NCI-H2081 treated with DMSO at 0.1 percent for 48 hours (cell line): Measurements from ENCODE around the gene SMIM23.
"Not testable (repeated sequence)": the region's sequence is repeated elsewhere in the genome, so short reads cannot be mapped to it uniquely, and the experiment has no call there.

Source experiments
- DNase-seq: peaks from one replicate; lab custom pipeline; 2025; lab: John Stamatoyannopoulos, UW

Gene SMIM23

DNA sequence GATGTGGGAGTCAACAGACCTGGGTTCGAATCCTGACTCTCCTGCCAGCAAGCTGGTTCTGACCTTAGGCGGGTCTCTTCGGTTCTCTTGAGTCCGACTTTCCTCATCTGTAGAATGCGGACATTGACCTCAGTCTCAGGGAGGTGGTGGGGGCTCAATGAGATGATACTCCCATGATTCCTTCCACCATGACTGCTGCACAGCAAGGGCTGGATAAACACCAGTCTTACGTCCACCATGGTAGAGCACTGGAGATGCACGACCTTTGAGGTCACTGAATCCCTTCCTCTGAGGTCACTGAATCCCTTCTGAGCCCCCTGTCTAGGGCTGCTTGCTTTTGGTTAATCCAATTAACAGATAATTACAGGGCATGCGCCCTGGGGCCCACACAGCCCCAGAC is 12.5 kb upstream of the SMIM23 start:
- no peak for DNase-seq

DNA sequence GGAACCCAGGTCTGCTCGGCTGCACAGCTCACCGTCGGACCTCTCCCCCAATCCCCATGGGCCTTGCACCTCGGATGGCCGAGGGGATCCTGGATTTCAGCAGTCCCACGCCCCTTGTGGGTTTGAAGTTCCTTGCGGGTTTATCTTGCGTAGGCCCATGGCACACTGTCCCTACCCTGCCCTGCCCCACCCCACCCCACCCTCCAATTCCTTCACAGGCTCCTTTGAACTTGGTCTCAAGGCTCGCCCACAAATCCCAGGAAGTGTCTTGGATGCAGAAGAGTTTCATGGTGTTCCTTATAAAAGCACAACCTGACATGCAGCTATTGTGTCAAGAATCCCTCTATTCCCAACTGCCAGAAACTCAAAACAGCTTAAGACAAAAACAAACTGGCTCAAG is 11.2 kb upstream of the SMIM23 start:
- DNase-seq = no peak

DNA sequence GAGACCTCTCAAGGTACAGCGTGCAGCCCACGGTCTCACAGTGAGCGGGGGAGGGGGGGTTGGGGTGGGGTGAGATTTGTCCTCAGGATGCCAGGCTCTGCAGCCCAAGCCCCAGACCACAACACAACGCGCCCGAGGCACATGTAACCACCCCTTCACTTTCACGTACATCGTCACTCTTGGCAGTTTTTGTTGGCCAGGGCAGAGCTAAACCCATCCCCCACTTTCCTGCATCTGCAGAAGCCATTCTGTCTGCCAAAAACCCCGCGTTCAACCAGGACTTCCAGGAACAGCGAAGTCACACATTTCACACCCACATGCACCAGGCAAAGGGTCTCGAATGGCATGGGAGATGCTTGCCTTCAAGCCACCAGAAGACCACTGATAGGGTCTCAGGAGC is 9.4 kb upstream of the SMIM23 start:
- no peak for DNase-seq

DNA sequence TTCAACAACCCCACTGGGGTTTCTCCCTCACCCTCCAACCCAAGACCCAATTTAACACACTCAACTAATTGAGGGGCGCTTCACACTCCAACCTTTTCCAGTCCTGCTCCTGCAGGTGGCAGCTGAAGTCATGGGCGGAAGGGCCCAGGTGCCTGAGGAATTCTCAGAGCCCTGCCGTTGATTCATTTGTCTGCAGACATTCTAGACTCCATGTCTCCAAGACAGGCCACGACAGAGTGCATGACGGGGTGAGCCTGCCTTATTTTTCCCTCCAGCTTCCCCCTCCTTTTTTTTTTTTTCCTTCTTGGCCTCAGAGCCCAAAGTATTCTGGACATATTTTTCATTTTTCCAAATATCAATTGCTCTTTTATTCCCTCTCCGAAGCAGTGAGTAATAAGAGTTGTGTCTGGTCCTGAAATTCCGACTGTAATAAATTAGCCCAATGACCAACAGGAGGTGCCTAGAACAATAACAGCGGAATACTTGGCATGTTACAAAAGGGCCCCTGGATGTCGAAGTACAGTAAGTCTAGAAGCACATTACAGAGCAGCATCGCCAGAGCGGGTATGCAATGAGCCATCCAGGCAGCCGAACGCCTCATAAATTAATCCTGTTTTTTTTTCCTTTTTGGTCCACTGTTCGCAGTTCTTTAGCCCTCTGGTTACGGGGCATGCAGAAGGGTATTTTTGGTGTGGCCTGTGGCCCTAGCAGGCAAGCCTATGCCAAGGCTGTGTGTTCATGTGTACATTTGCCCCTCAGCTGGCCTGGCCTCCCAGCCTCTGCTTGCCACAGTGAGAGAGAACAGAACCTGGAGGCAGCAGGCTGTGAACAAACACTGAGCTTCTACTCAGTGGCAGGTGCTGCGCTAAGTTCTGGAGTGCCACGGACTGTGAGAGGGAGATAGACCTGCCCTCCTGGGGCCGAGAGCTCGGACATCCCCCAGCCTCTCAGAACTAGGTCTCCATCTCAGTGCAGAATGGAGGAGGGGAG is 8.6 kb upstream of the SMIM23 start:
- no peak for DNase-seq

- not testable (repeated sequence) for DNase-seq
These were observed 3.9 kb upstream of the SMIM23 start for GRCh38 chr5:171781744-171782143.

DNA sequence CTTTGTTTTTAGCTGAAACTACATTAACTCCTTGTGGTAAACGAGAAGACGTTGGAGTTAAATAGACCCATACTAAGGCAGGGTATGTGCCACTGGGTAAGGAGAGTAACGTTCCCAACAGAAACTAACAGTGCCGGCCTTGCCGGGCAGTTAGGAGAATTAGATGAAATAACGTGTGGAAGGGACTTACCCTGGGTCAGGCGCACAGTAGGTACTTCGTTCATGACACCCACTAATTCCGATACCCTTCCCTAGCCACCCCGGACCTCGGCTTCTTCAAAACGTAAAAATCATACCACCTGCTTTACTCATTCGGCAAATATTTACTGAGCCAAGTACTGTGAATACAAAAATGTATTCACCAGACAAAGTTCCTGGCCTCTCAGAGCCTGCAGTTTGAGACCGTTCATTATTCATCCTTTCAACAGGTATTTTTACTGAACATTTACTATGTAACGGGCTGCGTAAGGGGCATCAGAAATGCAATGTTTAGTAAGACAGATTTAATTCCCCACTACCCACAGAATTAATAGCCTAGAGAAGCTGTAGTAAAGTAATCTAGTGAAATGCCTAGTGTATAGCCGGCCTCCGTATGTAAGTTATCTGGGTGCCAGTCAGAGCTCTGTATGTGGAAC is 3.2 kb upstream of the SMIM23 start:
- DNase-seq = no peak

DNA sequence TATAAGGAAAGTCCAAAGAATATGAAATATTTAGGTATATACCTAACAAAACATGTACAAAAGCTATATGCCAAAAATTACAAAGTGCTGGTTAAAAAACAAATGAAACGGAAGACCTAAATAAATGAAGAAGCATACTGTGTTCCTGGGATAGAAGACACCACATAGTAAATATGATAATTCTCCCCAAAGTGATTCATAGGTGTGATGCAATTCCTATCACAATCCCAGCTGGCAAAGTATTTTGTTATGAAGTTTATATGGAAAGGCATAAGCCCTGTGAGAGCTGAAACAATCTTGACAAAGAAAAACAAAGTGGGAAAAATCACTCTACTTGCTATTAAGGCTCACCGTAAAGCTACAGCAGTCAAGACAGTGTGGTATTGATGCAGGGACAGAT is 2.6 kb upstream of the SMIM23 start:
- no peak for DNase-seq

- no peak for DNase-seq
These were observed 3.7 kb downstream of the SMIM23 start for GRCh38 chr5:171789353-171789752.

DNA sequence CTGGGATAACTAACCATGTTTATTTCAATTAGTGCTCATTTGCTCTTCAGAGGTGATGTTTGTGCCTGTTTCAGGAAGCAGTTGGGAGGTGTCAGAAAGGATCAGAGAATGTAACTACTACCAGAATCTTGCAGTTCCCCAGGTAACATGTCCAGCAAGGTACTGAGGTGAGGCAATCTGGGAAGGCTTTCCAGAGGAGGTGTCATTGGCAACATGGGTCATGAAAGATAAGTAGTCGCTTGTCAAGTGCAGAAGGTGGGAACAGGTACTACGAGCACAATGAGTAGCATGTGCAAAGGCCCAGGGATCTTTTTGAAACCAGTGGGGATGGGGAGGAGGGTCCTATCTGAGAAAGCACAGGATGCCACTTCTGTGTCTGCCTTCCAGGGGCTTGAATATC is 4.8 kb downstream of the SMIM23 start:
- no peak for DNase-seq

GRCh38 chr5:171794470-171794960 is 8.9 kb downstream of the SMIM23 start:
- DNase-seq = no peak

DNA sequence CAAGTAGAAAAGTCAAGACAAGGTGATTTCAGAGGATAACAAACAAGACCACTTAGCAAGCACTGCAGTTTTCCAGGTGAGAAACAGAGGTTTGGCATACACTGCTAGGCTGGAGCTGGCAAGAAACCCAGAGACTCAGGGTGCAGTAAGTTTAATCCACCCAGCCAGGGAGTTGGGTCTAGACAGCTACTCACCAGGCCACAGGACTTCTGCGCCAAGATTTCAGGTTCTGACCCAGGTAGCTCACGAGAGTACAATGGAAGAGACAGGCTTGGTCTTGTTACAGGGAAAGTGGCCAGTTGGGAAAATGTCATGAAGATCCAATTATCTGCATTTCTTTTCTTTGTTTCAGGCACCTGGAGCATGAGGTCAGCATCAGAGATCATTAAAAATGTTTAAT is 9.8 kb downstream of the SMIM23 start:
- no peak for DNase-seq

GRCh38 chr5:171796436-171796835 is 10.8 kb downstream of the SMIM23 start:
- DNase-seq = no peak

DNA sequence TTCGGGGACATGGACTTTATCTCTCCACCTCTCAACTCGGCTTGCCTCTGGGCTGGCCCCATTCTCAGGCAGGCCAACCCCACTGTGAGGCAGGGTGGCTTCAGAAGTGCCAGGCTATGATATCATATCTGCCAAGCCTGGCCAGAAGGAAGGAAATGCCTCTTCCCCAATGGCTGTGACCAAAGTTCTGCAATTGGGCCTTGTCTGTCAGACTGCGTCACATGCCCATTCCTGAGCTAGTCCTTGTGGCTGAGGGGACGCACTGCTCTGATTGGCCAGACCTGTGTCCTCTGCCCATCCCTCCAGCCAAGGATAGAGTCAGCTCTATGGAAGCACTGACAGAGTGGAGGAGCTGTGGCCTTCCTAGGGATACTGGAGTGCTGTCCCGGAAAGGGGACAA is 11.9 kb downstream of the SMIM23 start:
- DNase-seq = no peak

GRCh38 chr5:171798418-171798817 is 12.8 kb downstream of the SMIM23 start:
- no peak for DNase-seq

DNA sequence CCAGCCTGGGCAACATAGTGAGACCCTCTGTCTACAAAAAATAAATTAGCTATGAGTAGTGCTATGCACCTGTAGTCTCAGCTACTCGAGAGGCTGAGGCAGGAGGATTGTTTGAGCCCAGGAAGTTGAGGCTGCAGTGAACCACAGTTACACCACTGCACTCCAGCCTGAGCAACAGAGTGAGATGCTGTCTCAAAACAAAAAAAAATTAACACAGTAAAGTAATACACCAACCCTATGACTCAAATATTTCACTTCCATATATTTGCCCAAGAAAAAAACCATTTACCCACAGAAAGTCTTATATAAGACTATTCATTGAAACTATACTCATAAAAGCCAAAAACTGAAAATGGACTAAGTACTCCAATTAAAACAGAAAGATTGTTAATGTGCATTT is 16.2 kb downstream of the SMIM23 start:
- no peak for DNase-seq

DNA sequence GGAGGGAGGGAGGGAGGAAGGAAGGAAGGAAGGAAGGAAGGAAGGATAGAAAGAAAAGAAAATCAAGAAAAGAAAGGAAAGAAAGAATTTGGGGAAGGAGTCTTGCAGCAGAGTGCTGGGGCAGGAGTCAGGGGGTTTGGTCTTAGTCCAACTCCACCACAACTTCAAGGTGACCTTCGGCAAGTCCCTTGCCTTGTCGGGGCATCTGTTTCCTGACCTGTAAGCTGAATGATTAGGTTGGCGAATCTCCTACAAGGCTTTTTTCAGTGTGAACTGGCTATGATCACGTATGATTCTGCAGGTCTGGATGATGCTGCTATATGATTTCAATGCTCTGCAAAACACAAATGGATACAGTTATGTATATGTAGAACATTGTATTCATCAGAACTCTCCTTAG is 20.1 kb downstream of the SMIM23 start:
- no peak for DNase-seq

GRCh38 chr5:171806976-171807747 is 21.5 kb downstream of the SMIM23 start:
- no peak for DNase-seq

GRCh38 chr5:171808453-171808852 is 22.8 kb downstream of the SMIM23 start:
- DNase-seq = no peak

DNA sequence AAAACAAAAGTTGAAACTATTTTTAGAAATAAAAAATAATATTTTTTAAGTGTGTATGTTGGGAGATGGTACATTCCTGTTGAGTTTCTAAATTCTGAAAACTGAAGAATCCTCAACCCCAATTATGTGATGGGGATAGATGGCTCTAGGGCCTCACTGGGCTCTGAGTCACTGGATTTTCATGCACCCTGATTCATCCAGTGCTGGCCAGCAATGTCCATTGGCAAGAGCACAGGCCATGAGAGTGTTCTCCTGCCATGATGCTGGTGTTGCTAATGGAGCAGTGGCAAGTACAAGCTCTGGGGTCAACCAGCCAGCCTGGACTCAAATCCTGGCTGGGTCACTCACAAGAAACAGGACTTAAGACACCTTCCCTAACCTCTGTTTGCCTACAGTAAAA is 23.3 kb downstream of the SMIM23 start:
- no peak for DNase-seq

GRCh38 chr5:171810227-171810626 is 24.6 kb downstream of the SMIM23 start:
- DNase-seq = no peak

GRCh38 chr5:171813270-171813669 is 27.7 kb downstream of the SMIM23 start:
- no peak for DNase-seq

- no peak for DNase-seq
These were observed 28.3 kb downstream of the SMIM23 start for GRCh38 chr5:171813813-171814490.
